Embryonic facial prominence (tissue), 1 donor: ENCODE data around the gene YAP1.

Experiments used
- DNase-seq: peaks from one replicate; pipeline ENCODE4 v3.0.0-alpha.2; 2016; ENCODE audit errors: extremely low spot score

Gene YAP1

GRCh38 chr11:102117472-102118113 lies 7.3 kb downstream of the YAP1 start:
- DNase-seq = no peak

GRCh38 chr11:102118937-102119336 lies 8.7 kb downstream of the YAP1 start:
- DNase-seq = no peak

DNA sequence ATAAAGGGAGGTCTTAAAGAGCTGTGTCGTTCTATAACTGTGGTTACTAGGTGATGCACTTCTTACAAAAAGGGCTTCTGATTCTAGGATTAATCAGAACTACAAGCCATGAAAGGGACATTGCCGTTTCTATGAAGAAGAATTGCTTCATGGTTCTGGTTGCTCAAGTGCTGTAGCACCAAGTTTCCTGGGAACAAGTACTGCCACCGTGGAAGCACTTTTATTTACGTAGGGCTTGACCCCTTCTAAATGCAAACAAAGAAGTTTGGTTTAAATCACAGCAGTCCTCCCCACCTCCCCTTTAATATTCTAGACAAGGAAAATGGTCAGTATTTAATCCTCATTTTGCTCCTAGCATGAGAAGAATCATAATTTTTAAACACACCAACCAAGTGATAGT lies 9.8 kb downstream of the YAP1 start:
- no peak for DNase-seq

- DNase-seq = no peak
Measured at GRCh38 chr11:102120437-102120973, 10.3 kb downstream of the YAP1 start.

- no peak for DNase-seq
Measured at GRCh38 chr11:102121329-102121728, 11.1 kb downstream of the YAP1 start.

DNA sequence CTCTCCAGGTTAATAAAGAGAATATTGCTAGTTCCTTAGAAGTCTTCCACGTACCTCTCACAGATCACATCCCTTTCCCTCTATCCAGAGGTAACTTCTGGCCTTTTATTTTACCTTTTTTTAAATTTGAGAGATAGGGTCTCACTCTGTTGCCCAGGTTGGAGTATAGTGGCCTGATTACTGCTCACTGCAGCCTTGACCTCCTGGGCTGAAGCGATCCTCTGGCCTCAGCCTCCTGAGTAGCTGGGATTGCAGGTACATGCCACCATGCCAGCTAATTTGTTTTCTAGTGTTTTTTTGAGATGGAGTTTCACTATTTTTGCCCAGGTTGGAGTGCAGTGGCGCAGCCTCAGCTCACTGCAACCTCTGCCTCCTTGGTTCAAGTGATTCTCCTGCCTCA lies 24.4 kb downstream of the YAP1 start:
- no peak for DNase-seq

GRCh38 chr11:102135256-102135655 lies 25.0 kb downstream of the YAP1 start:
- no peak for DNase-seq

DNA sequence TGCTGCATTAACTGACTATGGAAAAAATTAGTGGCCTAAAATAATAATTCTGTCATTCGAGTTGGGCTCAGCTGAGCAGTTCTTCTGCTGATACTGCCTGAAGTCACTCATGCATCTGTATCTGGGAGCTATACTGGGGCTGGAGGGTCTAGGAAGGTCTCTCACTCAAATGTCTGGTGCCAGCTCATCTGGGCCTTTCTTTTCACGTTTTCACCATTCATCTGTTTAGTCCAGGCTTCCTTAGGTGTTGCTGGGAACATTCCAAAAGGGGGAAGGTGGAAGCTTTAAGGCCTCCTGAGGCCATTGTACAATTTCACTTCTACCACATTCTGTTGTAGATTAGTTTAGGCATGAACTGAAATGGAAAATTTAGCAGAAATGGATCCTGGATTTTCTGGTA lies 28.0 kb downstream of the YAP1 start:
- DNase-seq = no peak

DNA sequence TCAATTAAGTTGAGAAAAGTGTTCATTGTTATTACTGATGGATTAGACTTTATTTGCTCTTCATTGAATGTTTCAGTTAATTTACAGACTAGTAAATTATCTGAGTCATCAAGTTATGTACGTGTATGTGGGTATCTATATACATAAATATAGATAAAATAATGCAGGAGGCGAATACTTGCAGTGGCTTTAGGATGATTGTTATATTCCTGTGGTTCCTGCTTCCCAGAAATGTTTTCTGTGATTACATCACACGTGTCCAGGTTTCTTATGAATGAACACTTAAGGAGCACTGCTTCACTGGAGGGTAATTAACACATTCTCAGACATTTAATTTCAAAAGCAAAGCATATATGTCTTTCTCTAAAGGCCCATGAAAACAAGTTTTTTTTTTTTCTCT lies 28.4 kb downstream of the YAP1 start:
- no peak for DNase-seq

DNA sequence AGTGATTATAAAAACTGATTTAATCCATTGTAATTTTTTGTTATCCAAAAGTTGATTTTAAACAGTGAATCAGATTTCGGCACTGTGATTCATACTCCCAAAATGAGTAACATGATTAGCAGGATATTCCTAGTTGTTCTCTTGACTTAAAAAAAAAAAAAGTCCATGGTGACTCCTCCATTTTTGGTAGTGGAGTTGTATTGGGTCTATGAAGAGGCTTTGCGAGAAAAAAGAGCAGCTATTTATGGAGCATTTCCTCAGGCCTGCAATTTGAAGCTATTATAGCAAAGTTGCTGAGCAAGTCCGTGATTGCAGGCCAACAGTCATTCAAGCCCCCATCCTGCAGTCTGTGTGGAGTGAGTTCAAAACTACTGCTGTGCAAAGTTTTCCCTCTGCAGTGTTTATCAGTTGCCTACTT lies 28.8 kb downstream of the YAP1 start:
- DNase-seq = no peak

- DNase-seq = no peak
Measured at GRCh38 chr11:102142333-102142732, 32.1 kb downstream of the YAP1 start.

DNA sequence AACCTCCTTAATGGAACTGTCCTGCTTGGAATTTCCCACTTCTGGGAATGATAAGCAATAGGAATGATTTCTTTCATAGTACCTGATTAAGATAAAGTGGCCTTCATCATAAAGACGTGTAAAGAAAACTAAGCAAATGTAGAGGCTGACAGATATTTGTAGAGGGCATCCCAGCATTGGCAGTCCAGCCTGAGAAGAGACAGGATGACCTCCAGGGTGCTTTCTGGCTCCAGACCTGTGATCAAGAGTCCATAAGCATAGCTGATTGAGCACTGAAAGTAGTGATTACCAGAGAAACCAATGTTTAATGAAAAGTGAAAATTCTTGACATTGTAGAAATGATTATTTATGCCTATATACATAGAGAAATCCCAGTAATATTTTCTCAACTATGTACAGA lies 33.6 kb downstream of the YAP1 start:
- no peak for DNase-seq

GRCh38 chr11:102144357-102145355 lies 34.4 kb downstream of the YAP1 start:
- DNase-seq = no peak

- no peak for DNase-seq
Measured at GRCh38 chr11:102147015-102147414, 36.8 kb downstream of the YAP1 start.

- DNase-seq = no peak
Measured at GRCh38 chr11:102147632-102148031, 37.4 kb downstream of the YAP1 start.

GRCh38 chr11:102148059-102148458 lies 37.8 kb downstream of the YAP1 start:
- no peak for DNase-seq

- no peak for DNase-seq
Measured at GRCh38 chr11:102151784-102152525, 41.7 kb downstream of the YAP1 start.

- DNase-seq = no peak
Measured at GRCh38 chr11:102153082-102153481, 42.8 kb downstream of the YAP1 start.

DNA sequence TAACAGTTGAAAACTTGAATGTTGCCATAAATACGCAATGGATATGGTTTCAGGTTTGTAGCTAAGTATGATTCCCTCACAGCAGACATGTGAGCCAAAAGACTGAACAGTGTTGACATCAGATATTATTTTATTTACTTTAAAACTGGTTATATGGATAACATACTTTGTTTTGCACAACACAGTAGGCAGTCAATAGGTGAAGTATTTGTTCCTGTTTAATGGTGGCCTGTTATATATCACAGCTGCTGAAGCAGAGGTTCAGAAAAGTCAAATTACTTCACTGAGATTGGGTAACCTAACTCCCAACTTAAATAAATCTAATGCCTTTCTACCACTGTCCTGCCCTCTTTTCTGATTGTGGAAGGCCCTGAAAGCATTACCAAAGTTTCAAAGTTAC lies 44.6 kb downstream of the YAP1 start:
- no peak for DNase-seq

DNA sequence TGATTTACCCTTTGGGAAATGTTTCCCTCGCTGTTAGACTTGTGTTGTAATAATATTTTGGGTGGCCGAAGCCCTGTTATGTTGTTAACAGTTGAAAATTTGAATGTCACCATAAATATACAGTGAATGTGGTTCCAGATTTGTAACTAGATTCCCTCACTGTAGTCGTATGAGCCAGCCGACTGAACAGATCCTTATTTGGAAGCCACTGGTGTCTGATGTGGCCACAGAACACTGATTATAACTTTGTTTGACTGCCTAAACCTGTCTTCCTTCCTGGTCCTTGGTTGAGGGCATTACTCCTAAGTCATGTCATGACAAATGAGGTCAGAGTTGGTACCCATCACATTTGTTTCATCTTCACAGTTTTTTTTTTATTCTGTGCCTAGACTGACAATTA lies 45.4 kb downstream of the YAP1 start:
- no peak for DNase-seq

- no peak for DNase-seq
Measured at GRCh38 chr11:102157219-102157618, 47.0 kb downstream of the YAP1 start.

DNA sequence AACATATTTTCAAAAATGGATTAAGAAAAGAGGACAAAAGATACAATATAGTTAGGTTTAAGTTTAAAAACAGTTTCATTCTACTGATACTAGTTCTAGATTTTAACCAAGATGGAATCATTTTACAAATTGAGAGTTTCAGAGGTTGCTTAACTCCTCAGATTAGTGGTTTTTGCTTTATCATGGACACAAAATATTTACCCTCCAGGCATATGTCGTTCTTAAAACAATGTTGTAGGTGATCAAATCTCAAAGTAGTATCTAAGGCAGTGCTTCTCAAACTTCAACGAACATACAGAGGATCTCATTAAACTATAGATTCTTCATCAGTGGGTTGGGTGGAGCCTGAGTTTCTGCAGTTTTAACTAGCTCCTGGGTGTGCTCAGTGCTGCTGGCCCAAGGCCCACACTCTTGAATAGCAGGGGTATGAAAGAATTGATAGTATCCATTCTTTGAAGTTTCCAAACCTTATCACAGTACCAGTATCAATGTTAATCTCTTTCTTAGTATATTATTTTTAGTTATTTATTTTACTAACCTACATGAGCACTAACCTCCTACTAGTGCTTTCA lies 48.0 kb downstream of the YAP1 start:
- no peak for DNase-seq
